Retinal pigment epithelial cell (primary cell): Measurements from ENCODE around the gene APOBEC3B.
"Not testable (repeated sequence)": the region's sequence is repeated elsewhere in the genome, so short reads cannot be mapped to it uniquely, and the experiment has no call there.

Source experiments
- DNase-seq: peaks from one replicate; pipeline ENCODE4 v3.0.0-alpha.2; 2010; ENCODE audit warnings: low read depth
- H3K4me3 ChIP-seq: 2 replicates; pipeline ENCODE4 v1.5.1; 2011; ENCODE audit warnings: mild to moderate bottlenecking, low read length, control low read depth, moderate library complexity
- TF ChIP-seq, protein P1 (sequence below): conservative IDR thresholded peaks from 2 replicates; pipeline ENCODE4 v1.5.1; 2011; ENCODE audit warnings: low read depth, low read length, control low read depth, inconsistent platforms

APOBEC3B gene

DNA sequence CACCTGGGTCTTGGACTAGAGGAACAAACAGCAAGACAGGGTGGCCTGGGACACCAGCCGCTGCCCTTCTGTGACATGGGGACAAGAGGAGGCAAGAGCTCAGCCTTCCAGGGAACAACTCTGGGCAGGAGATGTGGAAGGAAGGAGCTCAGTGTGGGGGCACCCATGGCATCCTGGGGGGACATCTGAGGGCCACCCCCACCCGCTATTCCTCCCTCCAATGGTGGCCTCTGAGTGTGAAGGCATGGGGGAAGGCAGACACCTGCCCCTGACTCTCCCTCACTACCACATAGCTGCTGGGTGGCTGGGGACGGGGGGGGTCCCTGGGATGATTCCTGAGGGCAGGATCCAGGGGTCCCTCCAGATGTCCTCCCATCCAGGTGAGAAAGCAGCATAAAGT is 4.5 kb downstream of the APOBEC3B start:
- no peak for DNase-seq
- TF ChIP-seq, protein P1, sequence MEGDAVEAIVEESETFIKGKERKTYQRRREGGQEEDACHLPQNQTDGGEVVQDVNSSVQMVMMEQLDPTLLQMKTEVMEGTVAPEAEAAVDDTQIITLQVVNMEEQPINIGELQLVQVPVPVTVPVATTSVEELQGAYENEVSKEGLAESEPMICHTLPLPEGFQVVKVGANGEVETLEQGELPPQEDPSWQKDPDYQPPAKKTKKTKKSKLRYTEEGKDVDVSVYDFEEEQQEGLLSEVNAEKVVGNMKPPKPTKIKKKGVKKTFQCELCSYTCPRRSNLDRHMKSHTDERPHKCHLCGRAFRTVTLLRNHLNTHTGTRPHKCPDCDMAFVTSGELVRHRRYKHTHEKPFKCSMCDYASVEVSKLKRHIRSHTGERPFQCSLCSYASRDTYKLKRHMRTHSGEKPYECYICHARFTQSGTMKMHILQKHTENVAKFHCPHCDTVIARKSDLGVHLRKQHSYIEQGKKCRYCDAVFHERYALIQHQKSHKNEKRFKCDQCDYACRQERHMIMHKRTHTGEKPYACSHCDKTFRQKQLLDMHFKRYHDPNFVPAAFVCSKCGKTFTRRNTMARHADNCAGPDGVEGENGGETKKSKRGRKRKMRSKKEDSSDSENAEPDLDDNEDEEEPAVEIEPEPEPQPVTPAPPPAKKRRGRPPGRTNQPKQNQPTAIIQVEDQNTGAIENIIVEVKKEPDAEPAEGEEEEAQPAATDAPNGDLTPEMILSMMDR = no peak
- H3K4me3 ChIP-seq = no peak overlapping the region

DNA sequence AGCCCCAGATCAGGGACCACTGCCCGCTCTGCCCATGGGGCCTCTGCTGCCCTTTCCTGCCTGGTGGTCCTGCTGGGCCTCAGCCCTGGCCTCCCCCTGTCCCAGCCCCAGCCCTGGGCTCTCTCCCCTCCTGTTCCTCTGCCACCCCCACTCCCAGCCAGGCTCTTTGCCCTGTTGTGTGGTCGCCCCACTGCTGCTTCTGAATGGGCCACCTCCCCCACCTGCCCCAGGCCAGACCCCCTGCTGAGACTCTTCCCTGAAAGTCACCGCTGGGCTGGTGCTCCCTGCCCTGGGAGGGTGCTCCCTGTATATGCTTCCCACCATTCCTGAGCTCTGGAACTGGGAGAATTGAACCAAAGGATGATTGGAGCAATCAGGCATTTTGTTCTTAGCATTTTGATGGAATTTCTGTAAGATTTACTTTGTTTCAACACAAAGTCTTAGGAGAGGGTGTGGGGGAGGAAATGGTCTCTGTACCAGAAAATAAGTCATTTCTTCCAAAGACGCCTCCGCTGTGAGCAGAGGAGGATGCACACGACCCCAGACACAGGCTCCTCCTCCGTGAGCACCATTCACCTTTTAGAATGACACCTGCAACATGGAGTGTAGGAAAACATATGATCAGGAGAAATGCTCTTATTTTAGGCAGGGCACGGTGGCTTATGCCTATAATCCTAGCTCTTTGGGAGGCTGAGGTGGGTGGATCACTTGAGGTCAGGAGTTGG is 5.2 kb downstream of the APOBEC3B start:
- DNase-seq = no peak
- TF ChIP-seq, protein P1 = no peak
- no peak overlapping the region for H3K4me3 ChIP-seq

DNA sequence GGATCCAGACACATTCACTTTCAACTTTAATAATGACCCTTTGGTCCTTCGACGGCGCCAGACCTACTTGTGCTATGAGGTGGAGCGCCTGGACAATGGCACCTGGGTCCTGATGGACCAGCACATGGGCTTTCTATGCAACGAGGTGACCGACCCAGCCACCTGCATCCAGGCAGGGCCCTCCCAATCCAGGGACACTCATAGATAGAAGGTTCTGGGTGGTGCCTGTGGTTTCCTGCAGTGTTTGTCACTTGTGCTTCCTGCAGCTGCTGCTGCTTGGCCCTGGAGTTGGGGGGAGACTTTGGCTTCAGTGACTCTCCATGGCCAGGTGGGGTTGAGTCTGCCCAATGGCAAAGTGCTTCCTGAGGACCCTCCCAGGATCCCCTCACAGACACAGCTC is 7.3 kb downstream of the APOBEC3B start:
- DNase-seq = no peak
- TF ChIP-seq, protein P1 = no peak
- no peak overlapping the region for H3K4me3 ChIP-seq

- H3K4me3 ChIP-seq, DNase-seq: not testable (repeated sequence)
Measured at GRCh38 chr22:38992871-38993371, 10.8 kb downstream of the APOBEC3B start.

GRCh38 chr22:38996105-38996504 is 14.0 kb downstream of the APOBEC3B start:
- no peak overlapping the region for H3K4me3 ChIP-seq
- TF ChIP-seq, protein P1 = no peak
- no peak for DNase-seq

GRCh38 chr22:38997518-38997917 is 15.4 kb downstream of the APOBEC3B start:
- no peak for DNase-seq
- no peak overlapping the region for H3K4me3 ChIP-seq
- TF ChIP-seq, protein P1 = no peak

- DNase-seq = no peak
- TF ChIP-seq, protein P1 = peak; percentile 77
- no peak overlapping the region for H3K4me3 ChIP-seq
Measured at GRCh38 chr22:39003165-39003638, 21.1 kb downstream of the APOBEC3B start.
